ENCODE results near the gene VSTM2L. TPM values are rescaled to one million over a fixed set of nuclear protein-coding genes. Genes with fewer than 3 reads are reported as not detected.

The VSTM2L gene
- total RNA-seq, 1 donor from 2014 or later = 6.2 TPM

DNA sequence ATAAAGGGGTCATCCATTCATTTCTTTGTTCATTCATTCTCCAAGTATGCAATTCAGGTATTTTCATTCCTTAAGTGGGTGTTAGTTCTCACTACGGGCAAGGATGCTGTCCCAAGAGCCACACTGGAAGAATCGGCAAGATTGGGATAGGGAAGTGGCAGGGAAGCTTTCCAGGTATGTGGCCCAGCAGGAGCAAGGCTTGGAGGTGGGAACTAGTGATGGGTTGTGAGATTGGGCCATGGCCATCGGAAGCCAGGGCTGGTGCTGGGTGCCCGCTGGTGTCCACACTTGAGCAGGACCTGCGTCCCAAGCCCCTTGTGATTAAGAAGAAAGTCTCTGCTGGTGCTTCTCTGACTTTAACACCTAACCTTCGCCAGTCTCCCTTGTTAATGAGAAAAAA, 15.1 kb downstream of the VSTM2L start:
- Mint-ChIP-seq H3K4me3 (ENCODE audit: low read depth) (no peak overlapping the region), H3K4me1 (ENCODE audit: low read depth) (peaks cover 6% of the 10 kb centered on the region), H3K27me3 (peaks cover 38% of the 10 kb centered on the region), H3K36me3 (ENCODE audit: insufficient read depth) (no peaks in the 10 kb centered on the region), H3K27ac (no peak overlapping the region), H3K9me3 (ENCODE audit: low read depth) (no peaks in the 10 kb centered on the region)
- no peak for TF ChIP-seq CTCF (IDR thresholded peaks at IDR 0.05; ENCODE audit: unreplicated experiment)
- no peak for DNase-seq (ENCODE audit: low spot score, unreplicated experiment)

DNA sequence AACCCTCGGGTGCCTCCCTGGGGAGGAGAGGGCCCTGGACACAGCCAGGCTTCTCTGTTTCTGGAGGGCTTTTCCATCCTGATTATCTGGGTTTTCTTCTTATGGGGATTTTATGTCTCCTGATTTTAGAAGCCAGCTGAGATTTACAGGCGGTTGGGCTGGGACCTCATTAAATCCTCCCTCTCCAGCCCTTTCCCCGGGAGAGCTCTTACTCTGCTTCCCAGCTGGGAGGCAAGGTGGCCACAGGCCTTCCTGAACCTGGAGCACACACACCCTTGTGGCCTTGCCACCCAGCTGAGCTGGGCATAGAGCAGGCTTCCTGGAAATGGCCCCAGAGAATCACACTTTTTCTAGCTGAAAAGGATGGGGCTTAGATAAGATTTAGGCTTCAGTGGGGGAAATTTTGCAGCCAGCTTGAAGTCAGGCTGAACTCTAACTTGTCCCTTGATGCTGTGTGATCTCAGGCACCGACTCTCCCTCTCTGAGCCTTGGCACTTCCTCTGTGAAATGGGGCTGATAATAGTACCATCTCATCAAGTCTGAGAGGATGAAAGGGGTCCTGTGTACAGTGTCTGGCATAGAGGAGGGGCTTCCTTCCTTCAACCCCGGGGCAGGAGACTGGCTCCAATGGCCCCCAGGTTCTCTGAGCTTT, 16.6 kb downstream of the VSTM2L start:
- TF ChIP-seq CTCF (IDR thresholded peaks at IDR 0.05; ENCODE audit: unreplicated experiment) = no peak
- no peak for DNase-seq (ENCODE audit: low spot score, unreplicated experiment)
- Mint-ChIP-seq H3K36me3 (ENCODE audit: insufficient read depth) (no peaks in the 10 kb centered on the region), H3K9me3 (ENCODE audit: low read depth) (no peaks in the 10 kb centered on the region), H3K4me1 (ENCODE audit: low read depth) (peaks cover 6% of the 10 kb centered on the region), H3K27me3 (peaks cover 25% of the 10 kb centered on the region), H3K27ac (no peak overlapping the region), H3K4me3 (ENCODE audit: low read depth) (no peak overlapping the region)

DNA sequence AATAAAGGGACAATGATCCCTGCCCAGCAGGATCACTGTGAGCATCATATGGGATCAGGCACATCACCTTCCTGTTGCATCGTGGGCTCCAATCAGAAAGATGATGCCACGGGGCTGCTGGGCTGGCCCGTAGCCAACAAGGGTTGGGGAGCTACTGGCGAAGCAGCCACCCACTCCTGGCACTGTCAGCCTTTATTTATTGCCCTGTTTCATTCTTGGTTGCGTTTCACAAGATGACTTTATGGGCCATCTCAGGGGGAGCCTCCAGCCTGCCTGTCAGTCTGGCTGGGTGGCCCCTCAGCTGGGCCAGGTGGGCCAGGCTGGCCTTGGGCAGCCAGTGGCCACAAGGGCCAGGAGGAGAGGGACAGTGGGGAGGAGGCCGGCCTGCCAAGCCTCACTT, 17.3 kb downstream of the VSTM2L start:
- Mint-ChIP-seq H3K27ac (no peak overlapping the region), H3K4me3 (ENCODE audit: low read depth) (no peak overlapping the region), H3K27me3 (peaks cover 25% of the 10 kb centered on the region), H3K36me3 (ENCODE audit: insufficient read depth) (no peaks in the 10 kb centered on the region), H3K9me3 (ENCODE audit: low read depth) (no peaks in the 10 kb centered on the region), H3K4me1 (ENCODE audit: low read depth) (peaks cover 6% of the 10 kb centered on the region)
- no peak for TF ChIP-seq CTCF (IDR thresholded peaks at IDR 0.05; ENCODE audit: unreplicated experiment)
- DNase-seq (ENCODE audit: low spot score, unreplicated experiment) = no peak

DNA sequence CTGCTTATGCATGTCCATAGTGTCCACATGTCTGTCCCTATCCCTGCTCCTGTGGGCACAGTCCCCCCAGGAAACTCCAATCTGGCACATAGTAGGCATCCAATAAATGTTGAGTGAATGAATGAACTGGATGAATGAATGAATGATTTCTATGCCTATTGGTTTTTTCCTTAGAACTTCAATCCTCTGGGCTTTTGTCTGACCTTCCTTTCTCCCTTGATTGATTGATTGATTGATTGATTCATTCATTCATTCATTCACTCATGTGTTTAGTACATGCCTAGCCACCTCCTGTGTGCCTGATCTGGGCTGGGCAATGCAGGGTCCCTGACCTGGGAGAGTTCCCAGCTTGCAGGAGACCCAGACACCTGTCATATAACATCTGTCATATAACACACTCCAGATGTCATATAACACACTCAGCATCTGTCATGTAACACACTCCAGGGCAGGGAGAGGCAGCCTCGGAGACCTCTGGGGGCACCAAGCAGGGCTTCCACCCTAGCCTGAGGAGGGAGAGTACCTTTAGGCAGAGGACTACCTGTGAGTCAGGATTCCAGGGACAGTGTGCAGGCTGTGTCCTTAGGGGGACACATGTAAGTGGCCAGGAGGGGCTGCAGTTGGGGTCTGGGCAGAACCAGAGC, 17.9 kb downstream of the VSTM2L start:
- Mint-ChIP-seq H3K4me3 (ENCODE audit: low read depth) (no peak overlapping the region), H3K36me3 (ENCODE audit: insufficient read depth) (no peaks in the 10 kb centered on the region), H3K4me1 (ENCODE audit: low read depth) (peaks cover 6% of the 10 kb centered on the region), H3K27ac (no peak overlapping the region), H3K9me3 (ENCODE audit: low read depth) (no peaks in the 10 kb centered on the region), H3K27me3 (peaks cover 24% of the 10 kb centered on the region)
- DNase-seq (ENCODE audit: low spot score, unreplicated experiment) = no peak
- TF ChIP-seq CTCF (IDR thresholded peaks at IDR 0.05; ENCODE audit: unreplicated experiment) = no peak

DNA sequence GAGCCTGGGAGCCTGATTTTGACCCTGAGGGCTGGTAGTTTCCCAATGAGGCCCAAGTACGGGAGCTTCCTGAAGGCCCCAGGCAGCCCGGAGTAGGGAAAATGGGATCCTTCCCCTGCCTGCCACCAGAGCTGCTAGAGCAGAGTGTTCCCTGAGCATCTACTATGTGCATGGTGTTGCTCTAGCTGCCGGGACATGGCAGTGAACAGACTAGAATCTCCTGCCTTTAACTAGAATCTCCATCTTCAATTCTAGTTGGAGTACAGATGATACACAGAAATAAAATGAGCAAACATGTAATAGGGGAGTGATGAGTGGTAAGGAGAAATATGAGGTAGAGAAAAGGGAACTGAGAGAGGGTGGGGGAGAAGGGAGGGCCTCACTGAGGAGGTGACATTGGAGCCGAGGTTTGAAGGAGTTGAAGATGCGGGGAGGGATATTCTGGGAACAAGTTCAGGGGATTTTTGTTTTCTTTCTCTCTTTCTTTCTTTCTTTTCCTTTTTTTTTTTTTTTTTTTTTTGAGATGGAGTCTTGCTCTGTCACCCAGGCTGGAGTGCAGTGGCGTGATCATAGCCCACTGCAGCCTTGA, 18.5 kb downstream of the VSTM2L start:
- TF ChIP-seq CTCF (IDR thresholded peaks at IDR 0.05; ENCODE audit: unreplicated experiment) = no peak
- H3K27ac Mint-ChIP-seq = no peak overlapping the region
- peaks cover under 1% of the 10 kb centered on the region for H3K4me1 Mint-ChIP-seq (ENCODE audit: low read depth)
- H3K27me3 Mint-ChIP-seq = peaks cover 18% of the 10 kb centered on the region
- H3K36me3 Mint-ChIP-seq (ENCODE audit: insufficient read depth) = no peaks in the 10 kb centered on the region
- no peak for DNase-seq (ENCODE audit: low spot score, unreplicated experiment)
- no peaks in the 10 kb centered on the region for H3K9me3 Mint-ChIP-seq (ENCODE audit: low read depth)
- no peak overlapping the region for H3K4me3 Mint-ChIP-seq (ENCODE audit: low read depth)
